GM19438 (cell line): ENCODE measurements around the gene ARPC3.
"Not testable (repeated sequence)": the region's sequence is repeated elsewhere in the genome, so short reads cannot be mapped to it uniquely, and the experiment has no call there.

Experiments used
- ATAC-seq: cut with Tn5 transposase; IDR thresholded peaks from one replicate; pipeline ENCODE4 v1.9.1; 2021; ENCODE audit warnings: low read depth; ENCODE audit not compliant: unreplicated experiment

Gene ARPC3

DNA sequence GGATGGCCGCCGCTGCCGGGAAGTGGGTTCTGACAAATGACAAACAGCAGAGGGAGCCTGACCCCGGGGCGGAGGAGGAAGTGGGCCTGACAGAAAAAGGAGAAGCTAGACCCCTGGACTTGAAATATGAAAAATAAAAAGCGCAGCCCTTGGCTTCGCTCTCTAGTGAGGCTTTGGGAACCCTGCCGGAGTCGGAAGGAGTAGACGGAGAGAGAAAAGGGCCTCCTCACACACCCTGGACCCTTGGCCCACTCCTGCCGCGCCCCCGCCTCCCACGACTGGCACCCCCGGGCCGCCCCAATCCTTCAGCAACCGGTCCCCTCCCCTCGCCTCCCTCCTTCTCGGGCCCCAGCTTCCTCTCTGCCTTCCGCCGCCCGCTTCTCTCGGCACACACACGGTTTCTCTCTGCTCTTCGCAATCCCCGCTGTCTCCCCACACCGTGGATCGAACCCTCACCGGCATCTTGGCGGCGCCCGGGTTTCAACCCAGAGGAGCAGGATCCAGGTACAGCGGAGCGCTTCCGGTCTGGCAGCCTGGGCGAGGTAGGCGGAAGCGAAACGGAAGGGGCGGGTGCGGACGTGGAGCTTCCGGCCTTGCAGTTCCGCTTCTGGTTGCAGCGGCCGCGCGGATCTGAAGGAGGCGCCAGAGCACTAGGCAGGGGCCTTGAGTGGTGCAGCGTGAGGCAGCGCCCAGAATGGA lies at the start of gene ARPC3:
Gene ARPC3 (minus strand): TSS at position 539 of the 699 bp plus-strand sequence. CDS start 77 bp downstream, at position 462.
- peak; percentile 79 for ATAC-seq

DNA sequence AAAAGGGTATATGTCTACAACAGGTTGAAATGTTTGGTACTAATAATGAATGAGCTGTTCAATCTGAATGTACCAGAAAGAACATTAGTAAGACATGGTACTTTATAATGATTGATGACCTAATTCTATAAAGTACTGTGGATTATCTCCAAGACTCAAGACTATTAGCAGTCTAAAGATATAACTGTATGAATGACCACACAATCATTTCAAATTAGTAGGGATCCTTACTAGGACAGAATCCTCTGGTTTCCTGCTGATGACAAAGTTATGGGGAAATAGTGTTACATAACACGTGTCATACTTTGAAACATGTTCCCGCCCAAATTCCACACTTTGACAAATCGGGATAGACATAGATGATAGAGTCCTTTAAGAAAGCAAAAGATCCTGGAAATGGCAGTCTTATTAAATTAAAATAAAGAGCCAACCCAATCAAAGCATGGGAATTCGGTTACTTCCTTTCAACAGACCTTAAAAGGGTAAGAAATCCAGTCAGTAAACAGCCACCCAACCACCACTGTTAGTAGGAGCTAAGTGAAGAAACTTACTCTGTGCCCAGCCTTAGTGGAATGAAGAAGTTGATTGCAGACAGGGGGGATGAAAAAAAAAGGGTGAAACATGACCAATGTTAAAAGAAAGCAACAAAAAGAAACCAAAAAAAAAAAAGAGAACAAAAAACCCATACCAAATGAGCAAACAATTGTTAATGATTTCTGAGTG lies 49.0 kb upstream of the ARPC3 start:
- no peak for ATAC-seq

DNA sequence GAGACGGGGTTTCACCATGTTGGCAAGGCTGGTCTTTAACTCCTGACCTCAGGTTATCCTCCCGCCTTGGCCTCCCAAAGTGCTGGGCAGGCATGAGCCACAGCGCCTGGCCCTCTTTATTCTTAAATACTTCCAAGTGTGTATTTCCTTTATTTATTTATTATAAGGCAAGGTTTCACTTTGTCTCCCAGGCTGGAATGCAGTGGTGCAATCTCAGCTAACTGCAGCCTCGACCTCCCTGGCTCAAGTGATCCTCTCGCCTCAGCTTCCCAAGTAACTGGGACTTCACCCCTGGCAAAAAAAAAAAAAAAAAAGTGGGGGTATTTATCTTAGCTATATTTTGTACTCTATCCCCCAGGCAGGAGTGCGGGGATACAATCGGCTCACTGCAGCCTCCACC lies 25.3 kb upstream of the ARPC3 start:
- ATAC-seq: no peak

DNA sequence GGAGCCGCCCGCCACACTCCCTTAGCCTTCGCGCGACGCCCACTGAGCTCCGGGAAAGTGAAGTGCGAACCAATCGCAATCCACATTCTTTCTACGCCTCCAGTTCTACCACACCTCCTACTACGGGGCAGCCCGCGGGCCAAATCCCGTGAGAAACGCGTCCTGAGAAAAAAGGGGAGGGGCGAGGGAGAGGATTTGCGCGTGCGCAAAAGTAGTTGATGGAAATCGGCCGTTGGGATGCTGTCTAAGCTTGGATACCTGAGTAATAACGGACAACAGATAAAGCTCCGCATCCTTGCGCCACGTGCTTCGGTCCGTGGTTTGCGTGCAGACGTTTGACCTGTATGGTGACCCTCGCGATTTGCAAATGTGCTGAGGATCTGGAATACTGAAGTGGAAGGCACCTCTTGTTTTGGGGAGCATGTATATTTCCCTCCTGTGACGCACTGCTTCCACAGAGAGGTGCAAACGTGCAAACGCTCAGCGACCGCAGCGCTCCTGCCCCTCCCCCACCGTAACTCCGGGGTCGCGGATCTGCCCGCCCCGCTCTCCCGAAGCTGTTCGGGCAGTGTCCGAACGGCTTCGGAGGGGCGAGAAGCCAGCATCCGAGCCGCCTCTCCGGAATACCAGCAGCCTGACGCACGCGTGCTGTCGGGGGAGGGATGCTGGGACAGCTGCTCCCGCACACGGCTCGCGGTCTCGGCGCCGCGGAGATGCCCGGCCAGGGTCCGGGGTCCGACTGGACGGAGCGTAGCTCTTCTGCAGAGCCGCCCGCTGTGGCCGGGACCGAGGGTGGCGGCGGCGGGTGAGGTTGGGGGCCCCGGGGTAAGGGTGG lies 18.3 kb upstream of the ARPC3 start, which contains the start of the genes FAM216A and GPN3:
Gene FAM216A (plus strand): TSS at position 632 of the 835 bp plus-strand sequence. CDS start 31 bp downstream, at position 663.
Gene GPN3 (minus strand): TSS at position 44 of the 835 bp plus-strand sequence. CDS start 54 bp downstream, outside the sequence.
- ATAC-seq: peak; percentile 74

DNA sequence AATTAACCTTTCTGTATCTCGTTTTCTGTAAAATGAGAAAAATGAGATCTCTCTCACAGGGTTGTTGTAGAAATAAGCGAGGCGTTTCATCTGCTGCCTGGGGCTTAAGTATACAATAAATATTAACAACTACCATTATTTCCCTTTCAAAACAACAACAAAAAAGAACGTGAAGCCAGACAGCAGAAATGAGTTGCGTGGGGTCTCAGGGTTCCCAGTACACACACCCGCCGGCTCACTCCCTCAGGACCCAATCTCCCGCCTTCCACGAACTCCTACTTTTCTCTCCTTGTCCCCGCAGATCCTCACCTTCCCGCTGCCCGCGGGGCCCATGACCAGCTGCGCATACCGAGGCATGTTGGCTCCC lies 17.7 kb upstream of the ARPC3 start:
- no peak for ATAC-seq

DNA sequence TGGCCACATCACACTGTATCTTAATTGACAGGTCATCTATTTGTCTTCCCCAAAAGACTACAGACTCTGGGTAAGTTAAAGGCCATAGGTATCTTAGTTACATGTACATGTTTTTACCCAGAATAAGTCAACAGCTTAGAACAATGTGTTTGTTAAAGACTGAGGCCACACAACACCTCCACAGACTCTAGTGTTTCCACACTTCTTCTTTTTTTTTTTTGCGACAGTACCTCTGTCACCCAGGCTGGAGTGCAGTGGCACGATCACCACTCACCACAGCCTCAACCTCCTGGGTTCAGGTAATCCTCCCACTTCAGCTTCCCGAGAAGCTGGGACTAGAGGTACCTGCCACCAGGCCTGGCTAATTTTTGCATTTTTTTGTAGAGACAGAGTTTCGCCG lies 16.7 kb upstream of the ARPC3 start:
- ATAC-seq: no peak

DNA sequence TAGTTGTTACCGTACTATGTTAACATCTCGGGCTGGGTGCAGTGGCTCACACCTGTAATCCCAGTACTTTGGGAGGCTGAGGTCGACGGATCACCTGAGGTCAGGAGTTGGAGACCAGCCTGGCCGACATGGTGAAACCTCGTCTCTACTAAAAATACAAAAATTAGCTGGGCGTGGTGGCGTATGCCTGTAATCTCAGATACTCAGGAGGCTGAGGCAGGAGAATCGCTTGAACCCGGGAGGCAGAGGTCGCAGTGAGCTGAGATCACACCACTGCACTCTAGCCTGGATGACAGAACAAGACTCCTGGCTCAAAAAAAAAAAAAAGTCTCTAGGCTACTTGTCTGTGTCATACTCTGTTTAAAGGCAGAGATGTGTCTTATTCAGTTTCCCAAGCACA lies 15.6 kb upstream of the ARPC3 start:
- not testable (repeated sequence) for ATAC-seq

DNA sequence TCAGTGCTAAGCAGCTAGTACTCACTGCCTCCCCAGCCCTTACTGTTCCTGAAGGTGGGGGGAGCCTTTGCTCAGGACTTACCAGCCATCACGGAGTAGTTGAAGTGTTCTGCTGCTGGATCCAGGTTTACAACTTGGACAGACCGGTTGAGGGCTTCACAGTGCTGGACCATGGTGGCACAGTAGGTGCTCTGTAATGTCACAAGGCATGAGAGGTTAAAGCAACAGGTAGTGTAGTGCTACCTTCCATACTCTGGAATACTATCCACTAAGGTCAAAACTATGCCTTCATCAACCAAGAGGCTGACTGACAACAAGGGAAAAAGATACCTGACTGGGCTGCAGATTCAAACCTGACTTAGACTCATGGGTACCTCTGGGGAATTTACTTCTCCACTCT lies 14.9 kb upstream of the ARPC3 start:
- no peak for ATAC-seq

DNA sequence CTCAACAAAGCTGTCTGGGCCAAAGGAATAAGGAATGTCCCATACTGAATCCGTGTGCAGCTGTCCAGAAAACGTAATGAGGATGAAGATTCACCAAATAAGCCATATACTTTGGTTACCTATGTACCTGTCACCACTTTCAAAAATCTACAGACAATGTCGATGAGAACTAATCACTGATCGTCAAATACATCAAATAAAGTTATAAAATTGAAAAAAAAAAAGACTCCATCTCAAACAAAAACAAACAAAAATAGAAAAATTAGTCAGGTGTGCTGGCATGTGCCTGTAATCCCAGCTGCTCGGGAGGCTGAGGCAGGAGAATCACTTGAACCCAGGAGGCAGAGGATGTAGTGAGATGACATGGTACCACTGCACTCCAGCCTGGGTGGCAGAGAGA lies 11.1 kb upstream of the ARPC3 start:
- not testable (repeated sequence) for ATAC-seq

DNA sequence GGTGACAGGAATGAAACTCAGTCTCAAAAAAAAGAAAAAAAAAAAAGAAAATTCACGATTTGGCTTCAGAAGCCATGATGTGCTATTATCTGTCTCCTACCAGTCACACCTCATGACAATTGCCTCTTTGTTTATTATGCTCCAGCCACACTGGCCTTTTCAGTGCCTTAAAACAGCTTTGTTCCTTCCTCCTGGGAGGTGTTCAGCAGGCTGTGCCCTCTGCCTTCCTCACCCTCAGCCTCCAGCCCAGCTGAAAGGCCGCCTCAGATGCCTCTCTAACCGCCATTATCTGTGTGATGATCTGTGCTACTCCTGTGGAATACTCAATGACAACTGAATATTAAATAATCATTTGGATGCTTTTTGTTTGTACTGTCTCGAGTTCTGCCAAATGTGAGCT lies 8.6 kb upstream of the ARPC3 start:
- ATAC-seq: no peak

DNA sequence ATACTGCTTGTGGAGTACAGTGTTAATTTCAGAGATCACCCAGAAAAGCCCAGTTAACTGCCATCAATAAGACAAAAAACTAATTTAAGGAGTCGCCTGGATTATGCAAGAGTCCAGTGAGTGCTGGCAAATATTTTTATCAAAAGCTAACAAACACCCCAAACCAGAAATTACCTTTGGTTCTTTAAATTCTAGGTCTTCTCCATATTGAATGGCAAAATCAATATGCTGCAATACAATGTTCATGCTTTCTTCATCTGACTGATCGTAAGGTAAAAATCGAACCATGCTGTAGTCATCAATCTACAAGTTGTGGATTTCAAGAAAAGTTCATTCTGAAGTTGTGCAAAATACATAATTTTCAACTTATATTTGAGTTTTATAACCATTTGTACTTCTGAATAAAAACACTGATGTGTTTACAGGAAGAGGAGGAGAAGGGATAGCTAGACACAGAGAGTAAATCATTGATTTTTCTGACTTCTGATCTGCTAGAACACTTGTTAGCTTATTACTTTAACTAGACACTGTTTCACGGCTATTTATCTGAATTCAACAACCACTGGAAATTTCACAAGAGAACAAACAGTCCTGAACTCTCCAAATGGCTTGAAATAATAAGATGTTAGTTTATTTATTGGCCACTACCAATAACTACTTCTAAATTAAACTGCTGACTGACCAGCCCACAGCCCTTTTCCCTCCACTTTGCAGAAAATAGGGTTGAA lies 3.6 kb upstream of the ARPC3 start:
- ATAC-seq: no peak

DNA sequence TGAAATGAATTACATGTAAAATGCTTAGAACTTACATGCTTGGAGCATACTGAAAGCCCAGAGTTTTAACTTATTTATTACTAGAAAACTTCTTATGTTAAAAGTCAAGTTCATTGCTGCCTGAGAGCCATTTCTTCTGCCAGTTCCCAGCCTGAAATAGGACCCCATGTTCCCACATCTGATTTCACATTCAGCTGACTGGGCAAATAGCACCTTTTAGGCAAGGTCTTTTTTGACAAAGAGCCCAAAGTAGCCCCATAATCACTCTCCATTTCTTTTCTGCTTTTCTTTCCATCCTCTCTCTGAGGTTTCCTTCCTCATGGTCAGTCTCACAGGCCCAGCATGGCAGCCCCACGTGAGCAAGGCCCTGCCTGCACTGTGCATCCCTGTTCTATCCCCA lies 1.1 kb upstream of the ARPC3 start:
- no peak for ATAC-seq

DNA sequence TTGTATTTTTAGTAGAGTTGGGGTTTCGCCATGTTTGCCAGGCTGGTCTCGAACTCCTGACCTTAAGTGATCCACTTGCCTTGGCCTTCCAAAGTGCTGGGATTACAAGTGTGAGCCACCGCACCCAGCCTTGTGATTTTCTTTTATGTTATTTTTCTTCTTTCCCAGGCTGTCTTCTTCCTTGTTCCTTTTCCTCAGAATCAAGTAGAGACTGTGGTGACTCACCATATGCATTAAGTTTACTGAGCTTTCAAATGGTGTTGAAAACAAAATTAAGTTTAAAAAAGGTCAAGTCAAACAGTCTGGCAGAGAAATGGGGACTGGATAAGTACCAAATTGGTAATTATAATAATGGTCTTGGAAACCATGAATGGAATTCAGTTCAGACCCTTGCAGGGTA lies 5.7 kb downstream of the ARPC3 start:
- ATAC-seq: no peak

DNA sequence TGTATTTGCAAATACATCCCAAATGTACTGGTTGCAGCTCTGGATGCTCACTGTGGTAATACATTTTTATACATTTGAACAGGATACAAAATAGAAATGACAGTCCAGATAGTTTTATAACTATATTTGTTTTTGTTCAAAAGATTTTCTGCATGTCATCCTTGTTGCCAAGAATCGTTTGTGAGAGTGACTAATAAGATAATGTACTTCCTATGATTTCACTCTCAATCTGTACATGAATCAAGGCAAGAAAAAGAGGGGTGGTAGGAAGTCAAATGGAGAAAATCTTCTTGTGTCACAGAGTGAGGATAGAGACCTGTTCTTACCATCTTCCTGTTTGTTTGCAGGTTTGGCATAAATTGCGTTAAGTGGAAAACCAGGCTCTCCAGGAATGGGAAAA lies 13.9 kb downstream of the ARPC3 start:
- ATAC-seq: no peak

DNA sequence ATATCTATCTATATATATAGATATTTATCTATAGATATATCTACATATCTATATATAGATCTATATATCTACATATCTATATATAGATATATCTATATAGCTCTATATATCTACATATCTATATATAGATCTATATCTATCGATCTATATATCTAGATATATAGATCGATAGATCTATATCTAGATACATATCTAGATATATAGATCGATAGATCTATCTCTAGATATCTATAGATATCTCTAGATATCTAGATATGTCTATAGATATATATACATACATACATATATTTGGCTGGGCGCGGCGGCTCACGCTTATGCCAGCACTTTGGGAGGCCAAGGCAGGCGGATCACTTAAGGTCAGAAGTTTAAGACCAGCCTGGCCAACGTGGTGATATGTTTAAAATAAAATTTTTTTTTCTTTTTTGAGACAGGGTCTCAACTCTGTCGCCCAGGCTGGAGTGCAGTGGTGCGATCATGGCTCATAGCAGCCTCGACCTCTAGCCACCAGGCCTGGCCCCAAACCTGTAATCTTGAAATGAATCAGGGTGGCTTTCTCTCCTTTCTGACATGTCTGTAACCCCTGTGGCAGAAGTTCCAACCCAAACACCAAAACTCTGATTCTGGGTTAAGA lies 18.1 kb downstream of the ARPC3 start:
- no peak for ATAC-seq

DNA sequence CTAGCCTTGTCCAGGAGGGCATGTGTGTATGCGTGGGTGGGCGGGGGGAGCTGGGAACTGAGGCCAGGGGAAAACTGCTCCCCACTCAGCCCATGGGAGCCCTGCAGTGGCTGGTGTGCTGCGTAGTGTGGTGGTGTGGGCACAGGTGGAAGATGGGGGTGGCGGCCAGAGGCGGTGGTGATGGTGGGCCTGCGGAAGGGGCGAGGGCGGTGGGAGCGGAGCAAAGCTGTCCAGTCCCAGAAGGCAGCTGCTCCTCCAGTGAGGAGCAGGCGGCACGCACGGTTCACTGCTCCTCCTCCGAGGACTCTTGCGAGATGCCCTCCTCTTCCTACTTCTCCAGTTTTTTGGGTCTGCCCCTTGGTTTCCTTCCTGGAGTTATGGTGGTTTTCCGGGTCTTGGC lies 20.5 kb downstream of the ARPC3 start:
- ATAC-seq: not testable (repeated sequence)

DNA sequence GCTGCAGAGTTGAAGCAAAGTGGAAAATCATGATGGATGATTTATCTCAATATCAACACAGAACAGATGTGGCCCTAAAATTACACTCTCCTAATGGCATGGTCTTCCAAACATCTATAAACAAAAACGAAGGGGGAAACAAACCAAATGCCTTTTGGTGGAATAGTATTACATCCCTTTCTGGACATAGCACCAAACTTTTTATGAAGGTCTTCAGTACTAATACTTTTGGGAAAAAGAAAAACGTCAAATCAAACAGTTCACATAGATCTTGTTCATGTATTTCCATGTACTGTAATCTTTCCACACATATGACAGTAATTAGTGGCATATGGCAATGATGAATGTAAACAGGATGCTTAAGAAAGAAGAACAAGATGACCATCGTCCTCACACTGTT lies 23.7 kb downstream of the ARPC3 start:
- ATAC-seq: no peak

DNA sequence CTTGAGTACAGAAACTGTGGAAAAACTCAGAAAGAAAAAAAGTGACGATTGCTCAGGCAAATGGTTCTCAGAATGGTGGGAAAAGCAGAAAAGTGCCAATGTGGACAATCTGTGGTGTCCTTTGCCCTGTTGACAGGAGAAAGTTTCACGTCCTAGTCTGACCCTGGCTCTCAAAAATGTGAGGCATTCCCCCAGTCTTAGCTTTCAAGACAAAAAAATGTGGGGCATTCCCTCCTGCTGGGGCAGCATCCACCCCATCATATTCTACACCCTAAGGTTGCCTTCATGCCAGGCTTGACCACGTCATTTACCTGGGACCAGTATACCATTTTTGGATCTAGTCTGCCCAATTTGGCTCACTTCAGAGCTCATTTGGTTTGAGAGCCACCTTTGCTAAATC lies 25.9 kb downstream of the ARPC3 start:
- no peak for ATAC-seq

DNA sequence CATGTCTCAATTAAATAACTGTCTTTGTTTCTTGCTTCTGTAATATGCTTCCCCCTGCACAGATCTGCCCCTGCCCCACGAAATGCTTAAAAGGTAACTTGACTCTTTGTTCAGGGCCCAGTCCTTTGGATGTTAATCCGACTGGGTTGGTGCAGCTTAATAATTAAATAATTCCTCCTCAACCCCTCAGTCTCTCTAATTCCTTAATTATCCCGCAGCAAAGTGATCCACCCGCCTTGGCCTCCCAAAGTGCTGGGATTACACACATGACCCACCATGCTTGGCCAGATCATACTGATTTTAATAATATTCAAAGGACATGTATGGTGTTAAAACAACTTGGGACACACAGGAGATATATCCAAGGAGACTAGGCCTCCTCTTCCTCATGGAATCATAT lies 28.4 kb downstream of the ARPC3 start:
- ATAC-seq: no peak

DNA sequence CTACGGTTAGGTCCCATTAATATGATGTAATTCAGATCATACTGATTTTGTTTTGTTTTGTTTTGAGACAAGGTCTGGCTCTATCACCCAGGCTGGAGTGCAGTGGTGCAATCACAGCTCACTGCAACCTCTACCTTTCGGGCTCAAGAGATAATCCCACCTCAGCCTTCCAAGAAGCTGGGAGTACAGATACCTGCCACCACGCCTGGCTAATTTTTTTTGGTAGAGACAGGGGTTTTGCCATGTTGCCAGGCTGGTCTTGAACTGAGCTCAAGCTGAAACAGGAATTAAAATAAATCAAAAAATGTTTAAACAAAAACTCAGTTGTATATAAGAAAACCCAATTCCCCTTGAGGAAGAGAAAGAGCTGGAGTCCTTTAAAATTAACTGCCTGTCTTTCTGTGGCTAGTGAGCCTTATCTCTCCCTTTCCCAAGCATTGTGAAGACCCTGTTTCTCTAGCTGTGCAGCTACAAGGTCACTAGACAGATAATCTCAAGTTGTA lies 28.9 kb downstream of the ARPC3 start:
- no peak for ATAC-seq
